Prostate gland (tissue), 2 donors: Measurements from ENCODE around the gene TMEM120A.

ENCODE experiments used
- CTCF ChIP-seq, 4 experiments: fragments of 200-600 bp in 2 of 4; fragments of 450-650 bp in 2 of 4; sonication (generic) in 2 of 4; IDR thresholded peaks; 1 replicate in 3 of 4; 2 replicates in 1 of 4; pipeline ENCODE4 v1.5.1; 2016 to 2019; ENCODE audit warnings: antibody characterized with exemption in 4 of 4, mild to moderate bottlenecking in 2 of 4, moderate library complexity in 2 of 4
- POLR2A ChIP-seq: fragments of 450-650 bp; IDR thresholded peaks from one replicate; pipeline ENCODE4 v1.6.1; 2016; ENCODE audit warnings: antibody characterized with exemption, mild to moderate bottlenecking
- POLR2AphosphoS5 ChIP-seq: sonication (generic); formaldehyde crosslinking; IDR thresholded peaks from one replicate; pipeline ENCODE4 v1.6.1; 2017; ENCODE audit warnings: antibody characterized with exemption

DNA sequence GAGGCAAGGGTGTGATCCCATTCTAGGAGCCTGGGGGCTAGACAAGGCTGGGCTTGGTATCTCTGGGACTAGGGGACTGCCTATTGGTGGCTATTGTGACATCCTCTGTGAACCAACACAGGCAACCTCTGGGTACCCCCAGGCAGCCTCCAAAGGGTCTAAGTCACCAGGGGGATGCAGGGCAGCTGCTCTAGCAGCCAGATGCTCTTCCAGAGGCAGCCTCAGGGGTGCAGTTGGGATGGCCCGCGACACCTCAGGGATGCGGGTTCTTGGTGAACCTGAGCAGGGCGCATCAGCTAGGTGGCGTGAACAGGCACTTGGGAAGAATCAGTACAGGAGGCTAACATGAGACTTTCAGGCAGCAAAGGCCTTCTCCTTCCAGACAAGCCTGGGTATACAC lies 1.6 kb upstream of the TMEM120A start:
- TF ChIP-seq POLR2A (no peak), CTCF (IDR thresholded peaks at IDR 0.05) (no peak), POLR2AphosphoS5 (no peak)
